ENCODE measurements around the gene MYH9.

Gene MYH9

DNA sequence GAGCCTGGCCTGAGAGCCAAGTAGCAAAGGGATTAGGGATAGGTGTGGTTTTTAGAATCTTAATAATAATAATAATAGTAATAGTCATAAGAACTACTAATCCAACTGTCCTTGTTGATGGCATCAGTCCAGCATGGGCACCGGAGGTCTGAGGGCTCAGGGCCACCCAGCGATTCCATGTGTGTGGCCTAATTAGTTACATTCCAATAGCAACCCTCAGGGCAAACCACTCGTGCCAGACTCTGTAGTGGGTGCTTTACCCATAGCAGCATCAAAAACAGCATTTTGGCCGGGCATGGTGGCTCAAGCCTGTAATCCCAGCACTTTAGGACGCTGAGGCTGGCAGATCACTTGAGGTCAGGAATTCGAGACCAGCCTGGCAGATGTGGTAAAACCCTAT is 19.0 kb upstream of the MYH9 start:
- Mint-ChIP-seq H3K27me3 (ENCODE audit: low read depth) (peaks cover 4% of the 10 kb centered on the region), H3K27ac (no peak overlapping the region), H3K4me1 (peaks cover 15% of the 10 kb centered on the region), H3K36me3 (ENCODE audit: low read depth) (no peaks in the 10 kb centered on the region), H3K4me3 (no peak overlapping the region), H3K9me3 (no peaks in the 10 kb centered on the region)
- no peak for TF ChIP-seq CTCF (IDR thresholded peaks at IDR 0.05; ENCODE audit: unreplicated experiment in 3 of 3)

- Mint-ChIP-seq H3K9me3 (no peaks in the 10 kb centered on the region), H3K27ac (no peak overlapping the region), H3K4me1 (peaks cover 15% of the 10 kb centered on the region), H3K4me3 (no peak overlapping the region), H3K27me3 (ENCODE audit: low read depth) (peaks cover 4% of the 10 kb centered on the region), H3K36me3 (ENCODE audit: low read depth) (no peaks in the 10 kb centered on the region)
- no peak for TF ChIP-seq CTCF (IDR thresholded peaks at IDR 0.05; ENCODE audit: unreplicated experiment in 3 of 3)
These were observed 18.1 kb upstream of the MYH9 start for GRCh38 chr22:36405671-36406538.

DNA sequence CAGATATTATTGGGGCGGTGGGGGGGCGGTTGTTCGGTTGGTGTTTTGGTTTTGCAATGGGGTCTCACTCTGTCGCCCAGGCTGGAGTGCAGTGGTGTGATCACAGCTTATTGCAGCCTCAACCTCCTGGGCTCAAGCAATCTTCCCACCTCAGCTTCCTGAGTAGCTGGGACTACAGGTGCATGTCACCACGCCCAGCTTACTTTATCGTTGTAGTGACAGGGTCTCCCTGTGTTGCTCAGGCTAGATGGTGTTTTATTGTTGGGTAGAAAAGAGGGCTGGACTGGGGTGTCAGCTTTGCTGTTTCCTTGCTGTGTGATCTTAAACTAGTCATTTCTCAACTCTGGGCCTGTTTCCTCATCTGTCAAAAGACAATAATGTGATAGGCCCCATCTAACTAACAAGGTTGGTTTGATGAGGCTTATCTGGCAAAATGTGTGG is 17.5 kb upstream of the MYH9 start:
- Mint-ChIP-seq H3K27ac (no peak overlapping the region), H3K36me3 (ENCODE audit: low read depth) (no peaks in the 10 kb centered on the region), H3K9me3 (no peaks in the 10 kb centered on the region), H3K27me3 (ENCODE audit: low read depth) (peaks cover 4% of the 10 kb centered on the region), H3K4me3 (no peak overlapping the region), H3K4me1 (peaks cover 11% of the 10 kb centered on the region)
- no peak for TF ChIP-seq CTCF (IDR thresholded peaks at IDR 0.05; ENCODE audit: unreplicated experiment in 3 of 3)

GRCh38 chr22:36404446-36404845 is 16.7 kb upstream of the MYH9 start:
- H3K27ac Mint-ChIP-seq = no peak overlapping the region
- H3K27me3 Mint-ChIP-seq (ENCODE audit: low read depth) = peaks cover 4% of the 10 kb centered on the region
- H3K9me3 Mint-ChIP-seq = no peaks in the 10 kb centered on the region
- no peak for TF ChIP-seq CTCF (IDR thresholded peaks at IDR 0.05; ENCODE audit: unreplicated experiment in 3 of 3)
- peaks cover 6% of the 10 kb centered on the region for H3K4me1 Mint-ChIP-seq
- H3K36me3 Mint-ChIP-seq (ENCODE audit: low read depth) = no peaks in the 10 kb centered on the region
- no peak overlapping the region for H3K4me3 Mint-ChIP-seq

GRCh38 chr22:36399472-36399778 is 11.7 kb upstream of the MYH9 start:
- Mint-ChIP-seq H3K4me1 (no peaks in the 10 kb centered on the region), H3K4me3 (no peak overlapping the region), H3K27ac (no peak overlapping the region), H3K27me3 (ENCODE audit: low read depth) (no peaks in the 10 kb centered on the region), H3K9me3 (no peaks in the 10 kb centered on the region), H3K36me3 (ENCODE audit: low read depth) (no peaks in the 10 kb centered on the region)
- no peak for TF ChIP-seq CTCF (IDR thresholded peaks at IDR 0.05; ENCODE audit: unreplicated experiment in 3 of 3)

Data from nephron (organoid).